Cardiac fibroblast (primary cell): ENCODE data around the gene CD44.

Experiments used
- DNase-seq, 2 donors: peaks; one replicate each; pipeline versions ENCODE4 v3.0.0 to v3.0.0-alpha.2; 2010; ENCODE audit warnings: low read depth in 2 of 2
- H3K4me3 ChIP-seq, 2 donors: replicated peaks in 1 of 2; 1 replicate in 1 of 2; 2 replicates in 1 of 2; pipeline ENCODE4 v1.5.1; 2011; ENCODE audit warnings: low read depth in 2 of 2, low read length in 2 of 2, mild to moderate bottlenecking in 2 of 2, moderate library complexity in 1 of 2
- TF ChIP-seq, protein P1 (sequence below): IDR thresholded peaks from one replicate; pipeline ENCODE4 v1.5.1; 2011; ENCODE audit warnings: low read depth, mild to moderate bottlenecking, low read length, inconsistent platforms

Gene CD44

DNA sequence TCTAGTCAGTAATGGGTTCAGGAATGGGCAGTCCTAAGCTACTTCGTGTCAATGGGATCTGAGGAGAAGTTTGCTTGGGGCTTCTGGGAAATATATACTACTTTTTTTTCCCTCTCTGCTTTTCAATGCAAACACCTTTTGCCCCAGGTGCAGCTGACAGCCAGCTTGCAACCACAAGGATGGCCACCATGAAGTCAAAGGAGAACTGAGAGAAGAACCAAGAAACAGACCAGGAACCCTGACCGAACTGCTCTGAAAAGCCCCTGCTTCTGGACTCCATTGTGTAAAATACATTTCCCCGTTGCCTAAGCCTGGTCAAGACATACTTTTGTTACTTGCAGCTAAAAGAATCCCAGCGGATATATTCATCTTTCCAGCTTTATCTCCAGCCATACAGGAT lies 20.1 kb upstream of the CD44 start:
- TF ChIP-seq, protein P1, sequence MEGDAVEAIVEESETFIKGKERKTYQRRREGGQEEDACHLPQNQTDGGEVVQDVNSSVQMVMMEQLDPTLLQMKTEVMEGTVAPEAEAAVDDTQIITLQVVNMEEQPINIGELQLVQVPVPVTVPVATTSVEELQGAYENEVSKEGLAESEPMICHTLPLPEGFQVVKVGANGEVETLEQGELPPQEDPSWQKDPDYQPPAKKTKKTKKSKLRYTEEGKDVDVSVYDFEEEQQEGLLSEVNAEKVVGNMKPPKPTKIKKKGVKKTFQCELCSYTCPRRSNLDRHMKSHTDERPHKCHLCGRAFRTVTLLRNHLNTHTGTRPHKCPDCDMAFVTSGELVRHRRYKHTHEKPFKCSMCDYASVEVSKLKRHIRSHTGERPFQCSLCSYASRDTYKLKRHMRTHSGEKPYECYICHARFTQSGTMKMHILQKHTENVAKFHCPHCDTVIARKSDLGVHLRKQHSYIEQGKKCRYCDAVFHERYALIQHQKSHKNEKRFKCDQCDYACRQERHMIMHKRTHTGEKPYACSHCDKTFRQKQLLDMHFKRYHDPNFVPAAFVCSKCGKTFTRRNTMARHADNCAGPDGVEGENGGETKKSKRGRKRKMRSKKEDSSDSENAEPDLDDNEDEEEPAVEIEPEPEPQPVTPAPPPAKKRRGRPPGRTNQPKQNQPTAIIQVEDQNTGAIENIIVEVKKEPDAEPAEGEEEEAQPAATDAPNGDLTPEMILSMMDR = no peak
- DNase-seq = no peak
- H3K4me3 ChIP-seq = no peak overlapping the region

DNA sequence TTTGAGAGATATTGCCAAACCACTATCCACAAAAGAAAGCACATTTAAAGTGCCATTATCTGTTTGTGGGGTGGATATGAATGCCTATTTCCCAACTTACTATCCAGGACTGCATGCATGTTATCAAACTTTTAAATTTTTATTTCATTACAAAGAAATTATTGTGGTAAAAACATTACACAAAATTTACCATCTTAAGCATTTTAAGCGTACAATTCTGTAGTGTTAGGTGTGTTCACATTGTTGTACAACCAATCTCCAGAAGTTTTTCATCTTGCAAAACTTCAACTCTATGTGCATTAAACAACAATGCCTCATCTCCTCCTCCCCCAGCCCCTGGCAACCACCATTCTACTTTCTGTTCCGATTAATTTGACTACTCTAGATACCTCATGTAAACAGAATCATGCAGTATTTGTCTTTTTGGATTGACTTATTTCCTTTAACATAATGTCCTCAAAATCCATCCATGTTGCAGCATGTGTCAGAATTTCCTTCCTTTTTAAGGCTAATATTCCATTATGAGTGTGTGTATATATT lies 17.6 kb upstream of the CD44 start:
- no peak overlapping the region for H3K4me3 ChIP-seq
- DNase-seq = no peak
- TF ChIP-seq, protein P1 = no peak

DNA sequence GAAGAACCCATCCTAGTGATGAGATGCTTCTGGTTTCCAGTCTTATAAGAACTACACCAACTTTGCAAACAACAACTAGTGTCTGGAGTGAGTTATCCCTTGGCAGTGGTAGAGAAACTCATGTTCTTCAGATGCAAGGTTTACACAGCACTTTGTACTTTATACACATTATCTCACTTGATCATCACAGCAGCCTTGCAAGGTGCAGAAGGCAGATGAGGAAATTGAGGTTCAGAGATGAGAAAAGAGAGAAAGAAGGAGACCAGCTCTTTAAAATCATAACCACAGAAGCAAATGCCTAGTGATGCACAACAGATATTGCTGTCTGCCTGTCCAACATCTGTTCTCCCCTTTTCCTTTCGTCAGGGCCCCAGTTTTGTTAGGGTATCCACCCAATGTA lies 16.7 kb upstream of the CD44 start:
- DNase-seq = no peak
- TF ChIP-seq, protein P1 = no peak
- no peak overlapping the region for H3K4me3 ChIP-seq

DNA sequence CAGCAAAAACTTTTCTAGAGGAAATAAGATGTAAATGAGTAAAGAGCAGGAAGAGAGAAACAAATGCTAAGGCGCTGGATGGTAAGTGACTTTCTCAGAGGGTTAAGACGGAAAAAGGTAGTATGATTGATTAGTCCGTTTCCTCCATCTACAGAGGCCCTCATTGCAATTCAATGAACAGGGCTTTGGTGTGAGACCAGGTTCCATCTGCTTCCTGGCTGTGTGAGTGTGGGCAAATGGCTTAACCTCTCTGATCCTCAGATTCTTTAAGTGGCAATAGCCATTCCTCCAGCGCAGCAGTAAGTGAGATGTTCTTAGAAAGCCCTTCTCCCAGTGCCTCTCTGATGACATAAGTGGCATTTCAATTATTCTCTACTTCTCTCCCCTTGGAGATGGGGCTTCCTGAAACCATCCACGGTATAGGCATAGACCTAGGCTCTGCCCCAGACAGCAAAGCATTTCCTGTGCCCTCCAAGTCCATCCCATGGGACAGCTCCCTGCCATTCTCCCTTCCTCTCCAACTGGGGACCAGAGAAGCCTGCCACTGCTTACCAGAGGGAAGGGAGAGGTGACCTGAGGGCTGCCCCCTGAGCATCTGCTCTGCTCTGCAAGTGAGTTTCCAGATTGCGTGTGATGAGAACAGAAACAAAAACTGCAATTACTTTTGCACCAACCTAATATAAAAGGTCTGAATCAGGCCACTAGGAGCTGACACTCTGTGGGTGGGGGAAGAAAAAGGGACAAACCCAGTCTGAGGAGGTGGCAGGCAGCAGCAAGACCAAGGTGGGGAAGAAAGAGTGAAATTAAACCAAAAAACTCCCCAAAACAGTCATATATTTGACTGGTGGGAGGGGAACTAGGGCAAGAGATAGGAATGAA lies 12.7 kb upstream of the CD44 start:
- H3K4me3 ChIP-seq = no peak overlapping the region
- TF ChIP-seq, protein P1 = no peak
- DNase-seq = no peak

DNA sequence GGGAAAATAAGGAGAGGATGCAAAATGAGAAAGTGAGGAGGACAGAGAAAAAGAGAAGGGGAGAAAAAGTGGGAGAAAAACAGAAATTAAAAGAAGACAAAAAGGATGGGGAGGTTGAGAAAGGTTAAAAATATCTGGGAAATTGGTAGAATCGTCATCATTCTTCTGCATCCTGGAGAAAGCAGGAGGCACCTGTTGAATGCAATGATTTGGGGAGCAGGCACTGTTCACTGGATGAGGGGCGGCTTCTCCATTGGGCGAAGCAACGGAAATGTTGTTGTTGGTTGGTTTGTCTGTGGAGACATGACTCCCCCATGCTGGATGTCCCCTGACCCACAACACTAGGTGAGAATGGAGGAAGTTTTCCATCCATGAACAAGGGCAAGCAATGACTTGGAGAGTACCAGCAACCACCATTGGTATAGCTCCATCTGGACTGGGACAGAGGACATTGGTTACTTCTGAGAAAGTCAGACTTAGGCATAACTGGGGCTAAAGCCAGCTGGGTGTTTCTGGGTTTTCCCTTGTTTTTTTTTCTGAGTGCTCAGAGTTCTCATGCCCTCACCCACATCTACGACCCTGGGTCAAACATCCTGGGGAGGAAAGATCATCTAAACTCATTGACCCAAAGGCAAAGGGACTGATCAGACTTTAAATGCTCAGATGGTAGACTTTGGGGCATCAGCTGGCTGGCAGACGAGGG lies 11.9 kb upstream of the CD44 start:
- DNase-seq = no peak
- no peak overlapping the region for H3K4me3 ChIP-seq
- TF ChIP-seq, protein P1 = no peak

- TF ChIP-seq, protein P1 = no peak
- no peak overlapping the region for H3K4me3 ChIP-seq
- DNase-seq = no peak
Observed at GRCh38 chr11:35127619-35128018, 11.4 kb upstream of the CD44 start.
